Measurements from ENCODE around the gene PDZD2.
"Not testable (repeated sequence)": the region's sequence is repeated elsewhere in the genome, so short reads cannot be mapped to it uniquely, and the experiment has no call there.

PDZD2 gene

GRCh38 chr5:32030686-32031085, 391.8 kb downstream of the PDZD2 start:
- no peak for DNase-seq (ENCODE audit: low spot score)
- Histone ChIP-seq H3K27ac (no peak overlapping the region), H3K4me3 (no peak overlapping the region)
- TF ChIP-seq CTCF (IDR thresholded peaks at IDR 0.05) = no peak

- DNase-seq (ENCODE audit: low spot score) = no peak
- no peak for TF ChIP-seq CTCF (IDR thresholded peaks at IDR 0.05)
- Histone ChIP-seq H3K4me3 (no peak overlapping the region), H3K27ac (no peak overlapping the region)
These were observed 392.2 kb downstream of the PDZD2 start for GRCh38 chr5:32031089-32031488.

DNA sequence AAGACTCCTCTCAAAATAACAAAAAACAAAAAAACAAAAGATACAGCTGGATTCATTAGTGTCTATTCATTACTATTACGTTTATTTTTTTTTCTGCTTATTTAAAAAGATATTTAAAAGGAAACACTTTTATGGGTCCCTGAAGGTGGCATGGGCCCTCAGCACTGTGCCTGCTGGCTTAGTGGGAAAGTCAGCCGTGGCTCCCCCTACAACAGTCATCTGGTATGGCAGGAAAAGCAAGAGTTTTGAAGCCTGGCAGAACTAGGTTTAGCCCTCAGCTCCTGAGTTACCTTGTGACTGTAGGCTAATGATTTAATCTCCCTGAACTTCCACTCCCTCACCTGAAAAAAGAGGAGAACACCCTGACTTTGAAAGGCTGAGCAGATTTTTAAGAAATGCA, 399.6 kb downstream of the PDZD2 start:
- Histone ChIP-seq H3K27ac (no peak overlapping the region), H3K4me3 (no peak overlapping the region)
- no peak for TF ChIP-seq CTCF (IDR thresholded peaks at IDR 0.05)
- no peak for DNase-seq (ENCODE audit: low spot score)

DNA sequence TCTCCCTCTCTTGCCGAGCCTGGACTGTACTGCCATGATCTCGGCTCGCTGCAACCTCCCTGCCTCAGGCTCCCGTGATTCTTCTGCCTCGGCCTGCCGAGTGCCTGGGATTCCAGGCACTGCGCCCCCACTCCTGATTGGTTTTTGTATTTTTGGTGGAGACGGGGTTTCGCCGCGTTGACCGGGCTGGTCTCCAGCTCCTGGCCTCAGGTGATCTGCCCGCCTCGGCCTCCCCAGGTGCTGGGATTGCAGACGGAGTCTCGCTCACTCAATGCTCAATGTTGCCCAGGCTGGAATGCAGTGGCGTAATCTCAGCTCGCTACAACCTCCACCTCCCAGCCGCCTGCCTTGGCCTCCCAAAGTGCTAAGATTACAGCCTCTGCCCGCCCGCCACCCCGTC, 400.2 kb downstream of the PDZD2 start:
- not testable (repeated sequence) for H3K27ac ChIP-seq; H3K4me3 ChIP-seq; DNase-seq (ENCODE audit: low spot score)

DNA sequence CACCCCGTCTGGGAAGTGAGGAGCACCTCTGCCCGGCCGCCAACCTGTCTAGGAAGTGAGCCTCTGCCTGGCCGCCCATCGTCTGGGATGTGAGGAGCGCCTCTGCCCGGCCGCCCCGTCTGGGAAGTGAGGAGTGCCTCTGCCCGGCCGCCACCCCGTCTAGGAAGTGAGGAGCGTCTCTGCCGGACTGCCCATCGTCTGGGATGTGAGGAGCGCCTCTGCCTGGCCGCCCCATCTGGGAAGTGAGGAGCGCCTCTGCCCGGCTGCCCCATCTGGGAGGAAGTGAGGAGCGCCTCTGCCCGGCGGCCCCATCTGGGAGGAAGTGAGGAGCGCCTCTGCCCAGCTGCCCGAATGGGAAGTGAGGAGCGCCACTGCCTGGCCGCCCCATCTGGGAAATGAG, 400.7 kb downstream of the PDZD2 start:
- DNase-seq (ENCODE audit: low spot score); H3K27ac ChIP-seq; H3K4me3 ChIP-seq: not testable (repeated sequence)

DNA sequence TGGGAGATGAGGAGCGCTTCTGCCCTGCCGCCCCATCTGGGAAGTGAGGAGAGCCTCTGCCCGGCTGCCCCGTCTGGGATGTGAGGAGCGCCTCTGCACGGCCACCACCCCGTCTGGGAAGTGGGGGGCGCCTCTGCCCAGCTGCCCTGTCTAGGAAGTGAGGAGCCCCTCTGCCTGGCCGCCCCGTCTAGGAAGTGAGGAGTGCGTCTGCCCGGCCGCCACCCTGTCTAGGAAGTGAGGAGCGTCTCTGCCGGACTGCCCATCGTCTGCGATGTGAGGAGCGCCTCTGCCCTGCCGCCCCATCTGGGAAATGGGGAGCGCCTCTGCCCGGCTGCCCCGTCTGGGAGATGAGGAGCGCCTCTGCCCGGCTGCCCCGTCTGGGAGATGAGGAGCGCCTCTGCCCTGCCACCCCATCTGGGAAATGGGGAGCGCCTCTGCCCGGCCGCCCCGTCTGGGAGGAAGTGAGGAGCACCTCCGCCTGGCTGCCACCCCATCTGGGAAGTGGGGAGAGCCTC, 401.3 kb downstream of the PDZD2 start:
- not testable (repeated sequence) for DNase-seq (ENCODE audit: low spot score); H3K4me3 ChIP-seq; H3K27ac ChIP-seq

GRCh38 chr5:32042551-32042961, 403.6 kb downstream of the PDZD2 start:
- H3K4me3 ChIP-seq = no peak overlapping the region
- DNase-seq (ENCODE audit: low spot score) = no peak
- no peak for TF ChIP-seq CTCF (IDR thresholded peaks at IDR 0.05)
- no peak overlapping the region for H3K27ac ChIP-seq

DNA sequence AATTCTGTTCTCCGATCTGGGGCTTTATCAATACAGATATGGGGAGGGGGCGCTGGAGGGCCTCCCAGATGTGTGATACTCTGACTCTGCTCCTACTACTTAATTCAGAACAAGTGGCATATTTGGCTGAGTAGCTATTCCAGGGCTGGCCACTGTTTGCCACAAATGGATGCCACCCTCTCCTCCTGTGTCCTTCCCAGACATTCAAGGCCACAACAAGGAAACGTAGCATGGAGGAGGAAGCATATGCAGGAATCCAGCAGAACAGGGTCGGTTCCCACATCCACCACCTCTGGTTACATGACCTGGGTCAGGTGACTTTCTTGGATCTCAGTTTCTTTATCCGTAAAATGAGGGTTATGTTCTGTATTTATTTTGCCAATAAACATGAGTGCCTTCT, 404.2 kb downstream of the PDZD2 start:
- no peak overlapping the region for H3K27ac ChIP-seq
- H3K4me3 ChIP-seq = no peak overlapping the region
- no peak for DNase-seq (ENCODE audit: low spot score)
- no peak for TF ChIP-seq CTCF (IDR thresholded peaks at IDR 0.05)

GRCh38 chr5:32044434-32044833, 405.5 kb downstream of the PDZD2 start:
- TF ChIP-seq CTCF (IDR thresholded peaks at IDR 0.05) = no peak
- no peak overlapping the region for H3K27ac ChIP-seq
- no peak overlapping the region for H3K4me3 ChIP-seq
- no peak for DNase-seq (ENCODE audit: low spot score)
